ENCODE results near the gene MEGF11. TPM values are rescaled to one million over a fixed set of nuclear protein-coding genes. Genes with fewer than 3 reads are reported as not detected.

Gene MEGF11
- polyA plus RNA-seq, 1 experiment, result 0.04 TPM

DNA sequence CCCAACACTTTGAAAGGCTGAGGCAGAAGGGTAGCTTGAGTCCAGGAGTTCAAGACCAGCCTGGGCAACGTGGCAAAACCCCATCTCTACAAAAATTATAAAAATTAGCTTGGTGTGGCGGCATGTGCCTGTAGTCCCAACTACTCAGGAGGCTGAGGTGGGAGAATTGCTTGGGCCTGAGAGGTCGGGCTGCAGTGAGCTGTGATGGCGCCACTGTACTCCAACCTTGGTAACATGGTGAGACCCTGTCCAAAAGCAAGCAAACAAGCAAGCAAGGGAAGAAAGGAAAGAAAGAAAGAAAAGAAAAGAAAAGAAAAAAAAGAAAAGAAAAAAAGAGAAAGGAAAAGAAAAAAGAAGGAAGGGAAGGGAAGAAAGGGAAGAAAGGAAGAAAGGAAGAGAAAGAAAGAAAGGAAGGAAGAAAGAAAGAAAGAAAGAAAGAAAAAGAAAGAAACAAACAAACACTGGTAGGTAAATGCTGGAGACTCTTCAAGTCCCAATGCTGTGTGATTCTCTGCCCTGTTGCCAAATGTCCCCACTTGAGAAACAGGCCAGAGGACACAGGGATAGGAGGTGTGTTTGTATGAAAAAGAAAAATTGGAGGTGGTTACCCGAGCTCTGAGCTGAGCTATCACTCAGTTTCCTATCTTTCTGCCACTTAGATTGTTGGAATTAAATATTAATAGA lies 263.1 kb downstream of the MEGF11 start:
- no peak for TF ChIP-seq CTCF (IDR thresholded peaks at IDR 0.05; ENCODE audit: insufficient read depth, low read depth, low read length)
- Histone ChIP-seq H3K36me3 (ENCODE audit: control insufficient read depth, insufficient read depth, low read length) (no peaks in the 10 kb centered on the region), H3K27me3 (ENCODE audit: control insufficient read depth, insufficient read depth, low read length) (peaks cover 19% of the 10 kb centered on the region), H3K4me3 (ENCODE audit: low read depth, low read length) (no peak overlapping the region)
- ChIA-PET POLR2A (no interaction called here), CTCF (no interaction called here)
- no peak for DNase-seq (ENCODE audit: low read depth)

DNA sequence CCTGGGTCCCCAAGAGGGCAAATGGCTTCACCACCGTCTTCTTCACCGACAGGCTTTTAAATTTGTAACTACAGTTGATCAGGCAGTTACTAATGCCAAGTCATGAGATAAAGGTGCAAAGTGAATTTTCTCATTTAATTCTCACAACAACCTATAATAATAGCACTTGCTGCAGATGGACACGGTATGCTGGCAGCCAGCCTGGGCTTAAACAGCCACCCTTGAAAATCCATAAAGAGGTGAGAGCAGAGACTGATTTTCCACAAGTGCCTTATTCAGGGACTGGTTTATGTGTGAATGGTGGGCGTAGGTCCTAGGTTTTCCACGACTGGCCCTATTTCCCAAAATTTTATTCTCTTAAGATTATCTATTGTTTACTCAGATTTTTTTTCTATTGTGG lies 266.4 kb downstream of the MEGF11 start:
- Histone ChIP-seq H3K4me3 (ENCODE audit: low read depth, low read length) (no peak overlapping the region), H3K36me3 (ENCODE audit: control insufficient read depth, insufficient read depth, low read length) (no peaks in the 10 kb centered on the region), H3K27me3 (ENCODE audit: control insufficient read depth, insufficient read depth, low read length) (peaks cover 20% of the 10 kb centered on the region)
- ChIA-PET POLR2A (no interaction called here), CTCF (no interaction called here)
- no peak for DNase-seq (ENCODE audit: low read depth)
- TF ChIP-seq CTCF (IDR thresholded peaks at IDR 0.05; ENCODE audit: insufficient read depth, low read depth, low read length), result no peak

GRCh38 chr15:65986416-65986815 lies 267.1 kb downstream of the MEGF11 start:
- ChIA-PET POLR2A (no interaction called here), CTCF (interaction anchor here (0.6 kb wide), 2 partner anchors 40 to 181 kb away, joined by 3 read pairs; no protein-coding TSS in a partner anchor)
- Histone ChIP-seq H3K4me3 (ENCODE audit: low read depth, low read length) (no peak overlapping the region), H3K27me3 (ENCODE audit: control insufficient read depth, insufficient read depth, low read length) (peaks cover 24% of the 10 kb centered on the region), H3K36me3 (ENCODE audit: control insufficient read depth, insufficient read depth, low read length) (no peaks in the 10 kb centered on the region)
- DNase-seq (ENCODE audit: low read depth), result no peak
- no peak for TF ChIP-seq CTCF (IDR thresholded peaks at IDR 0.05; ENCODE audit: insufficient read depth, low read depth, low read length)

GRCh38 chr15:65985387-65985786 lies 268.2 kb downstream of the MEGF11 start:
- DNase-seq (ENCODE audit: low read depth), result no peak
- TF ChIP-seq CTCF (IDR thresholded peaks at IDR 0.05; ENCODE audit: insufficient read depth, low read depth, low read length), result no peak
- H3K36me3 ChIP-seq (ENCODE audit: control insufficient read depth, insufficient read depth, low read length), result no peaks in the 10 kb centered on the region
- ChIA-PET POLR2A (no interaction called here), CTCF (interaction anchor here (0.6 kb wide), 1 partner anchor 745 kb away, joined by 3 read pairs; no protein-coding TSS in a partner anchor)
- peaks cover 24% of the 10 kb centered on the region for H3K27me3 ChIP-seq (ENCODE audit: control insufficient read depth, insufficient read depth, low read length)
- no peak overlapping the region for H3K4me3 ChIP-seq (ENCODE audit: low read depth, low read length)

DNA sequence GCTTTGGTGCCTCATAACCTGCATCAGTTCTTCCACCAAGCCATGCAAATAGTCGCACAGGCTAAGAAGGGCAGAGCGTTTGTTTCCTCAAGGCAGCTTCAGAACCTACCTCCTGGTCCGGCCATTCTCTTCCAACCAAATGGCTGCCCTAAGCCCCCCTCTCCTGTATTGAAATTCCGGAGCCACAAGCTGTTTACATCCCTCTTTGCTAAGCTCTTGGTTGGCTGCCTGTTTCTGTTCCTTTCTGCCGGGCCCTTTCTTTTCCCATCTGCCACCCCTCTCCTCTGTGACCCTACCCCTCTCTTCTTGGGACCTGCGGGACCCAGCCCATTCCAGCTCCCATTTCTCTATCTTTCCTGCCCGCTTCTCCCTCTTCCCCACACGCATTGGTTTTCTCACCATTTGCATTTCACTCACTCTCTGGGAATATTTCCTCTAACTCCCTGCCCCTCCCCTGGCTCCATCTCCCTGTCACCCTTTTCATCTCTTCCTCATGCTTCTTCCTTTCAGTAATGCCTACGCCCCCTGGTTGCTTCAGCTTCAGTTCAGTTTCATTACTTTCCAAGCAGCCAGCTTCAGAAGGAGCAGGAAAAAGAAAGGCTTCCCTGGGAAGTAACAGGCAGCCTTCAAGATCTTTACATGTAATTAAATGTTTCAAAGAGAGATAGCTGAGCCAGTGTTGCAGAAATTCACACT lies 270.8 kb downstream of the MEGF11 start:
- peaks cover 15% of the 10 kb centered on the region for H3K27me3 ChIP-seq (ENCODE audit: control insufficient read depth, insufficient read depth, low read length)
- ChIA-PET POLR2A (interaction anchor here (0.7 kb wide), 1 partner anchor 125 kb away, joined by 3 read pairs; no protein-coding TSS in a partner anchor), CTCF (interaction anchor here (1.0 kb wide), 1 partner anchor 17 kb away, joined by 3 read pairs; no protein-coding TSS in a partner anchor)
- H3K4me3 ChIP-seq (ENCODE audit: low read depth, low read length), result no peak overlapping the region
- H3K36me3 ChIP-seq (ENCODE audit: control insufficient read depth, insufficient read depth, low read length), result no peaks in the 10 kb centered on the region
- DNase-seq (ENCODE audit: low read depth), result no peak
- TF ChIP-seq CTCF (IDR thresholded peaks at IDR 0.05; ENCODE audit: insufficient read depth, low read depth, low read length), result no peak
